GM18499 (cell line): ENCODE measurements around the gene BORCS5.
"Not testable (repeated sequence)": the region's sequence is repeated elsewhere in the genome, so short reads cannot be mapped to it uniquely, and the experiment has no call there.

Experiments used
- ATAC-seq: cut with Tn5 transposase; IDR thresholded peaks from one replicate; pipeline ENCODE4 v1.9.1; 2021; ENCODE audit warnings: moderate number of reproducible peaks; ENCODE audit not compliant: insufficient read depth, unreplicated experiment

Gene BORCS5

GRCh38 chr12:12384571-12385340 lies 27.9 kb downstream of the BORCS5 start:
- ATAC-seq, result no peak

GRCh38 chr12:12387501-12387900 lies 30.6 kb downstream of the BORCS5 start:
- ATAC-seq, result no peak

- no peak for ATAC-seq
Observed at GRCh38 chr12:12392413-12392812, 35.5 kb downstream of the BORCS5 start.

GRCh38 chr12:12393171-12393570 lies 36.3 kb downstream of the BORCS5 start:
- ATAC-seq, result no peak

GRCh38 chr12:12396694-12397093 lies 39.8 kb downstream of the BORCS5 start:
- no peak for ATAC-seq

GRCh38 chr12:12397184-12397583 lies 40.3 kb downstream of the BORCS5 start:
- ATAC-seq, result no peak

GRCh38 chr12:12398026-12398859 lies 41.4 kb downstream of the BORCS5 start:
- ATAC-seq, result no peak

GRCh38 chr12:12399161-12399560 lies 42.3 kb downstream of the BORCS5 start:
- no peak for ATAC-seq

- ATAC-seq, result no peak
Observed at GRCh38 chr12:12399776-12400305, 43.0 kb downstream of the BORCS5 start.

- ATAC-seq, result no peak
Observed at GRCh38 chr12:12400793-12401192, 43.9 kb downstream of the BORCS5 start.

GRCh38 chr12:12403264-12404248 lies 46.7 kb downstream of the BORCS5 start:
- ATAC-seq, result no peak

GRCh38 chr12:12404297-12404696 lies 47.4 kb downstream of the BORCS5 start:
- ATAC-seq, result no peak

GRCh38 chr12:12405882-12406281 lies 49.0 kb downstream of the BORCS5 start:
- ATAC-seq, result no peak

GRCh38 chr12:12406762-12407161 lies 49.9 kb downstream of the BORCS5 start:
- no peak for ATAC-seq

- ATAC-seq, result no peak
Observed at GRCh38 chr12:12408265-12408690, 51.4 kb downstream of the BORCS5 start.

- ATAC-seq, result not testable (repeated sequence)
Observed at GRCh38 chr12:12409337-12409736, 52.5 kb downstream of the BORCS5 start.

- ATAC-seq, result no peak
Observed at GRCh38 chr12:12415886-12416285, 59.0 kb downstream of the BORCS5 start.

- not testable (repeated sequence) for ATAC-seq
Observed at GRCh38 chr12:12419165-12419564, 62.3 kb downstream of the BORCS5 start.

GRCh38 chr12:12423367-12423766 lies 66.5 kb downstream of the BORCS5 start:
- ATAC-seq, result no peak

GRCh38 chr12:12425001-12425400 lies 68.1 kb downstream of the BORCS5 start:
- no peak for ATAC-seq
